Activated CD8-positive, alpha-beta memory T cell treated with anti-CD3 and anti-CD28 coated beads, Interleukin-2, amount 50 U/mL, for 48 hours (primary cell): ENCODE results near the gene KIRREL3.
"Not testable (repeated sequence)": the region's sequence is repeated elsewhere in the genome, so short reads cannot be mapped to it uniquely, and the experiment has no call there.

ENCODE experiments used
- DNase-seq: peaks from one replicate; pipeline ENCODE4 v3.0.0-alpha.2; 2020

The KIRREL3 gene

DNA sequence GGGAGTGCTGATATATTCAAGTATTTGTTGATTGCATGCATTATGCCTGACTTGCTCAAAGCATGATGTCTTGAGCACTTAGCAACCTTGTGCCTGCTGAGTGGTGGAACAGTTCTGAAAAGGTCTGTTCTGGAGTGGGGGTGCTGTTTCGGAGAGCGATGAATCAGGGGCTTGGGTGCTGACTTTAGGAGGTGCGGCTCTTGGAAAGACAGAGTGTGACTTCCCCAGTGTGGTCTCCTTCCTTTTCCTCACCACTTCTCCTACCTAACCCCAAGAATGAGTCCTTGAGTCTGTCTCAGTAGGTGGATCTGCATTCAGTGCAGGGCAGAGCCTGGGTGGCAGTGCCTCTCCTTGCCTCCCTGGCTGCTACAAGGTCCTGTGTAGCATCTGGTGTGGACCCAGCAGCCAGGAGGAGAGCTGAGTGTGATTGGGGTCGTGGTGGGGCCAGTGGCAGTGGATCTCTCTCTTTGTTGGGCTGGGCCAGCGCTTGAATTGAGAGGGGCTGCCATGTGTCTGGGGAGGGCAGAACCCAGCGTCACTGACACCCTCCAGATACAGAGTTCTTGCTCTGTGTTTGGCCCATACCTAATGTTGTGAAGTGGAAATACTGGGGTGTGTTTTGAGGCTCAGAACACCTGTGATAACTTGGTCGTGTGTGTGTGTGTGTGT, 609.1 kb downstream of the KIRREL3 start:
- no peak for DNase-seq

DNA sequence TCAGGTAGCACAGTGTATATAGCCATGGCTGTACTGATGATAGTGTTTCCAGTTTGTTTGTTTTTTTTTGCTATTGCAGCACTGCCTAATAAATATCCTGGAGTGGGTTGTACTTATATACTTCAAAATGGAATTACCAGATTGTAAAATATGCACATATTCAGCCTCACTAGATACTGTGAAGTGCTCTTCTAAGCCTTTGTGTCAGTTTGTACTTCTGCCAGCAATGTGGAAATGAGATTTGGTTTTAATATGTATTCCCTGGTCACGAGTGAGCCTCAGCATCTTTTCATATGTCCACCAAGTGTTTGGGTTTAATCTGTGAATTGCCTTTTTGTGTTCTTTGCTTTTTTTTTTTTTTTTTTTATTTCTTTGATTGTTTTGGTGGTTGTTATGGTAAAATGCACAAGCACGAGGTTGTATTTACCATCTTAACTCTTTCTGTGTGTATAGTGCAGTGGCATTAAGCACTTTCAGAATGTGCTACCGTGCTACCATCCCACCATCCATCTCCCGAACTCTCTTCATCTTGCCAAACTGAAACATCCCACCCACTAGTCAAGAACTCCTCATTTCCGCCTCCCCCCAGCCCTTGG, 610.2 kb downstream of the KIRREL3 start:
- DNase-seq: no peak

DNA sequence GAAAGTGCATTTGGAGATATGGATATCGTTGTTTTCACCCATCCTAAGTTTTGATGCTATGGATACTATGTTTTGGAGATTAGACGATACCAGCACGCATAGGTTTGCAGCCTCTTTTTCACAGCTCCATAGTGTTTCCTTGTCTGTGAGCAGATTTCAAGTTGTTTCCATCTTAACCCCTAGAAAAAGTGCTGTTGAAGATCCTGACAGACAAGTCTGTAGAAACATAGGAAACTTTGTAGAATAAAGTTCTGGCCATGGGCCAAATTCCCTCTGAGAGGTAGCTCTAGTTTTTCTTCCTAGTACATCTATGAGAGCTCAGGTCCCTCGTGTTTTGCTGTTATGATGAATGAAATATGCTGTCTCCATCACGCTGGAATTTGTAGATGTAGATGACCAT, 612.7 kb downstream of the KIRREL3 start:
- no peak for DNase-seq

DNA sequence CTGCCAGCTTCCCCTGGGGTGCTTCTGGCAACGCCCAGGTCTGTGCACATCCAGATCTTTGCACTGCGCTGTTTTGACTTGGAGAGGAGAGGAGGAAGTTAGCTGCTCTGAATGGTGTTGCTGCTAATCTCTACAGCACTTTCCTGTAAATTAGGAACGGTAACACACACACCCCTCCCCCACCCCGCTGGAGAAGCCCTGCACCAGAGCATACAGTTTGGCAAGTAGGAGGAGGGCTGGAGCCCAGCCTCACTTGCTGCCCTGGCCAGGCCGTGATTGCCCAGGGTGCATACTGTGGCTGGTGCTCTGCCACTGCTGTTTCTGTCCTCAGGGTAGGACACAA, 613.9 kb downstream of the KIRREL3 start:
- not testable (repeated sequence) for DNase-seq

DNA sequence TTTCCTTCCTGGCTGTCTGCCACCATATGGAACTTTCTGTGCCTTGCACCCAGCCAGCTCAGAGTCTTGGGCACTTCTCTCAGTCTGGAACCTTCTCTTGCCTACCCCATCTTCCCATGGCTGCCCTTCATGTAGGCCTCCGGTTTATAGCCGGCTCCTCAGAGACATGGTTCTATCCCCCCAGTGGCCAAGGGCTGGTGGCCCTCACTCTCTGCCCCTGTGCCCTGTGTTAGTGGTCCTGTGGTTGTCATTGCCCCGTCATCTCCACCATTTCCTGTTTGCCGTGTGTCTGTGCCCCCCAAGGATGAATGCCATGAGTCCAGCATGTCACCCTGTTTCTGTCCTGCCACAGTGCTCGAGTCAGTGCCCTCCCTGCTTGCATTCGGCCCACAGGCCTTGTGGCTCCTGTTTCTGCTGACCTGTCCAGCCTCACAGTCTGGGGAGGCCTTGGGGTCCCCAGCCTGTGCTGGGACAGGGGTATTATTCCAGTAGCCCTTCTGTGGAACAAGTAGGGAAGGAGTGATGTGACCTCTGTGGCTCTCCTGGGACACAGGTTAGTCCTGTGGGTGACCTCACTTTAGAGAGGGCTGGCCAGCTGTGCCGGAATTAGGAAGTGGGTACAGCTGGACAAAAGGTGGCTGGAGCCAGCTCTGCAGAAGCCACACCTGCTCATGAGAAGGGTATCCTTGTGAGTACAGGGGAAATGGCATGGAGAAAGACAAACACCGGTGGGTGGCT, 614.4 kb downstream of the KIRREL3 start:
- DNase-seq: no peak

DNA sequence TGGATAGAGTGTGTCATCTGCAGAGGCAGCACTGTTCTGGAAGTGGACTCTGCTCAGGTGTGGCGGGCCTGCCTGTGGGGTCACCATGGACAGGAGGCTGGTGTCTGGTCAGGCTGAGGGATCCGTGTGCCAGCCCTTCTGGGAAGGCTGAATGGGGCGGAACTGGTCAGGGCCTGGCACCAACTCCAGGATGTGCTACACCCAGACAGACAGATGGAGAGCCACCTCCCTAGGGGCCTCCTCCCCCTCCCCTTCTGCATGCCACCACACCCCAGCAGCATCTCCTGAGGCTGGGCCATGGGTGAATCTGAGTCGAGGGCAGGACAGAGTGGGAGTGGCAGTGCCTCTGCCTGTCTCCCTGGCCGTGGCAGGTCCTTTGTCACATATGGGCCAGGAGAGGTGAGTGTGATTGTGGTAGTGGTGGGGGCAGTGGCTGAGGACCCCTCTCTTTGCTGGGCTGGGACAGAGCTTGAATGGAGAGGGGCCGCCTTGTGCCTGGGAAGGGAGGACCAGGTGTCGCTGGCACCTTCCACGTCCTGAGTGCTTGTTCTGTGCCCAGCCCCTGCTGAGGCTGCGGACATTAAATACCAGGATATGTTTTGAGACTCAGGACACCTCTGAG, 616.0 kb downstream of the KIRREL3 start:
- no peak for DNase-seq

DNA sequence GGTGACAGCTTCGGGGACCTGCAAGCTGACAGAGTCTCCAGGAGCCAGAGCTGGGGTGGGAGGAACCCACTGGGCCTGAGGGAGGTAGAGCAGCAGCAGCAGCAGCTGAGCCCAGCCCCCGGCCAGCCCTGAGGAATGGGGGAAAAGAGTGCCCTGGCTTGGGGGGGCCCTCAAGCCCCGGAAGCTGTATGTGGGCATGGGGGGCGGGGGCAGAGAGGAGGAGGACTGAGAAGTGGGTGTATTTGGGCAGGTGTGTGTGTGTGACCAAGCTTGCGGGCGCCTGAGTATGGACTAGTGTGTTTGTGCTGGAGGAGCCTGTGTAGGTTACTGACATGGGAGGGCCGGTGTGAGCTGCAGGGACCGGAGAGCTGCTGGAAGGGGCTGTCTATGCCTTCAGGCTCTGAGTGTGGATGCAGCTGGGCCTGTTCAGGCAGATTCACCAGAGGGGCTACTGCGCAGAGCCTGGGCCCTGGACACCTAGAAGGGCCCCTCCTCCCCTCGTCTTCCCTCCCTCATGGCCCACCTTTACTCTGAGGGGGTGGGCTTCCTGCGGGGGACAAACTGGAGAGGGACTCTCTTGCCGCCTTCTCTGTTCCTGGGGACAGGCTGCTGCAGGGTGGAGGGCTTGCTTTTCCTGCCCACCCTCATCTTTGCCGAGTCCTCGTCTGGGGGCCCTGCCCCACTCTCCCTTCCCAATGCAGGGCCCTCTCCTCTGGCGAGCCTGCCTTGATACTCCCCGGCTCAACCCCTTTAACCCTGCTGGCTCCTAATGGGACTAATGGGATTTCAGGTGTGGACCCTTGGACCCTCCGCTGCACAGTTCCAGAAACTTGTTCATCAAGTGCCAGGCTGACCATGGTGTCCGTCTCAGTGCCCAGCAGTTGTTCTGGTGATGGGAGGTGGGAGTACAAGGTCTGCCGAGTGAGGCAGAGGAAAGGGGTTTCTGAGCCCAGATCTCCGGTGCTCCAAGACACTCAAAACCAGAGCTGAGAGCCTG, 616.9 kb downstream of the KIRREL3 start:
- no peak for DNase-seq

DNA sequence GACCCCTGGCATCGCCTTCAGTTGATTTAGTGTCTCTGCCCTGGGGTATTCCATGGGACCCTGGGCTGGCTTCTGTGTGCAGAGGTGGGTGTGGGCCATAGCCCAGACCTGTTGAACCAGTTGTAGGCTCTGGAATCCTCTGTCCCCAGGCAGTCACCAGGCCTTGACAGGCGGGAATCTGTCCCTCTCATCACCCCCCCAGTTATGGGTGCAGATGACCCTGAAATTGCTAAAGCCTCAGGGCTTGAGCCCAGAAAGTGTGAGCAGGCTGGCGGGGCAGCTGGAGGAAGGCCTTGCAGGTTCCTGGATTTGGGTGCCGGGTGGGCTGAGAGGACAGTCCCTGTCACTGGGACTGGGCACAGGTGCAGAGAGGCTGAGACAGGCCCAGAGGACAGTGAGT, 617.9 kb downstream of the KIRREL3 start:
- DNase-seq: not testable (repeated sequence)

DNA sequence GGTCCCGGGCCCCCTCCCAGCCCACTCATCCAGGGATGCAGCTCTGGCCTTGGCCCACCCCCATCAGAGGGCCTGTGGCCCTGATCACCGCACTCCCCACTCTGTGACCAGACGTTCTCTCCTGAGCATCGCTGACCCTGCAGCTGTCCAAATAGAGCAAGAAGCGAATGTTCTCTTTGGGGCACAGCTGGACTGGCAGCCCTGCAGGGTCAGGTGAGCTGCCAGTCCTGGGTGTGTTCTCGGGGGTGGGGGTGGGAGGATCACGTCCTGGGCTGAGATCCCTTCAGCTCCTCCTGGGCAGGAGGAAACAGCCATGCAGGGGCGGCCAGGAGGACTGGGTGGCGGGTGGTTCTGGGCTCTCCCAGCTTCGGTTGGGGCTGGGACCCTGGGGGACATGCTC, 618.6 kb downstream of the KIRREL3 start:
- not testable (repeated sequence) for DNase-seq

DNA sequence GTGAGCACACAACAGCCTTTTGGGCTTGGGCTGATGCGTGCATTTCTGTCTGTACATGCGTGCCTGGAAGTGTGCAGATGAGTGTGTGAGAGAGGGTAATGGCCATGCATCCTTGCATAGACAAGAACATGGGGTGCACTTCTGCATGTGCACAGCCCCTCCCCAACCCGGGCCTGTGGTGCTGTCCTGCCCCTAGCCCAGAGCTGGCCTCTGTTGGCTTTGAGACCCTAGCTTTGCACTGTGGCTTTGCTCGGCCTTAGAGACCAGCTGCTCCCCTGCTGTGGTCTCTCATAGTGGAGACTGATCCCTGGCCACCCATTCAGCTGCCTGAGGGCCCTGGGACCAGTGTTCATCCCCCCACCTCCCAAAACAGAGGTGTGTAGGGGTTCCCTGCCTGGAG, 619.7 kb downstream of the KIRREL3 start:
- DNase-seq: no peak

DNA sequence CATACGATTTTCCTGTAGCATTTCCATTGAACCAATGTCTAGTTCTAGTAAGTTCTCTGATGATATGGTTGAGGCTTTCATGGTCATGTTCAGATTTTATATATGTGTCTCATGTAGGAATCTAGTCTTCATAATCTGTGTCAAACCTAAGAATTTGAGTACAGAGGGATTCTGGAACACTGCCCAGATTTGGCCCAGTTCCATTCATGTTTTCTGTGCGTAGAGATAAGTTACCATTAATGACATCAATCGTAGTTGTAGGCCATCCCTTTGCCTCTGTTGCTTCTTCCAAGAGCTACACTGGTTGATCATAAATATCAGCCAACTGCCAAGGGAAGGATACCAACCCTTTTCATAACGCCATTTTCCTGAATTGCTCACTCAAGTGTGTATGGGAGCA, 621.8 kb downstream of the KIRREL3 start:
- no peak for DNase-seq

DNA sequence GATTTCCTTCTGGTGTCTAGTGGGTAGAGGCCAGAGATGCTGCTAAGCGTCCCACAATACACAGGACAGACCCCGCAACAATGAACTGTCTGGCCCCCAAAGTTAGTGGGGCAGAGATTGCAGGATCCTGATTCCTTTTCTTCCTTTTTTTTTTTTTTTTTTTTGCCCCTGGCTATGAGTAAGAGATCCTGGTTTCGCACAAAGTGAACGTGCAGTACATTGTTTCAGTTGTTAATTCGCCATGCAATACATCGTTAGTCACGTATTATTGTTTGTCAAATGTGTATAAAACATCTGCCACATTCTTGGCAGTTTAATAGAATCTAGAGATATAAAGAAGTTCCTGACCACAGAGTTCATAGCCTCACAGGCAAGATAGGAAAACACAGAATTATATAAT, 624.8 kb downstream of the KIRREL3 start:
- DNase-seq: no peak

DNA sequence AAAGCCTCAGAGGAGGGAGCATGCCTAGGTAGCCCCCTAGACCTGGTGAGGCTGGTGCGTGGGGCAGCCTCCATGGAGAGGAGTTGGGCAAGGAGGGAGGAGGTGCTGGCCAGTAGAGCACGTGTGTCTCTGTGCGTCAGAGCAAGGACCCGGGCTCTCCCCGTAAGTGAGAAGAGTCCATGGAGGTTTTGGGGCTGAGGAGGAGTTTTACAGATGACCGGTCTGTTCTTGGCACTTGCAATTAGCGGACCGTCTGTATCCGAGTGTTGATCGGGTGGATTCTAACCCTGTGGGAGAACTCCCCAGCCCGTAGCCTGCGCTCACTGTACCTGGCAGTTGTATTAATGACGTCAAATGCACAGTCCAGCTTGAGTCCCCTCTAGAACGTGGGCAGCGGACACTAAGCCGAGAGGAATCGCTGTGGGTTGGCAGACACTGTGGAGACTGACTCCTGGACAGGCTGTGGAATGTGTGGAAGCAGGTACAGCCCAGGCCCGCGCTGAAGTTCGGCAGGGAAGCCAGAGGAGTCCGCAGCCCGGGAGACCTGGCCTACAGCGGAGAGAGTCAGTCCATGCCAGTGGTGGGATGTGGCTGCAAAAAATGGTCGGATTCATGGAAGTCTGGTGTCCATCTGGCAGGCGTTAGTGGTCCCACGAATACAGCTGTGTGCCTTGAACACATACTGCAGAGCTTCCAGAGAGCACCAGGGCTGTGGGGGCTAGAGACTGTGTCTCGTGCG, 625.8 kb downstream of the KIRREL3 start:
- DNase-seq: not testable (repeated sequence)

DNA sequence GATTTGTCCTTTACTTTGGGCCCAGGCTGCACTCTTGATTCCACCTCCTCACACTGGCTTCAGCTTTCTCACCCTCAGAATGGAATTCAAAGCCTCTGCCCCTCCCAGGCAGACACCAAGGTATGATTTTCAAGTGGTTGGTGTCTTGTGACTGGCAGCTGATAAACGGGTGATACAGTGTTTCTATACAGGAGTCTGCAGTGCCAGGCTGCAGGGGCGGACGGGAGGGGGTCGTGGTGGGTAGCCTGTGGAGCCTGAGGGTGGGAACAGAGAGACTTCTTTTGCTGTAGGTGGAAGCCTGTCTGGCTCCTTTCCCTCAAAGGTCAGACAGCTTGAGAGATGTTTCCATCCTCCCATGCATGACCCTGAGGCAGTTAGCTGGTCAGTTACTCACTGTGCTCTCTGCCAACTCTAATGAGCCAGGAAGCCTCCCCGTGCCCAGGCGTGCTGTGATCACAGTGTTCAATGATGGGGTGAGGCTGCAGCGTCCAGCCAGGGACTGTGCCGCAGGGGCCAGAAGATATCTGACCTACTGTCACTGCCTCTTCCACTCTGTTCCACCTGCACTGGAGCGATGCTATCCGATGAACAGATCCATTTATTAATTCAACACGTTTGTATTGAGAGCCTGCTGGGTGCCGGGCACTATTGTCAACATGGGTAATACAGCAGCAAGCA, 627.0 kb downstream of the KIRREL3 start:
- not testable (repeated sequence) for DNase-seq
